Epithelial cell of prostate (primary cell): ENCODE measurements around the gene TMEM94.
"Not testable (repeated sequence)": the region's sequence is repeated elsewhere in the genome, so short reads cannot be mapped to it uniquely, and the experiment has no call there.

Source experiments
- DNase-seq: peaks from one replicate; pipeline ENCODE4 v3.0.0-alpha.2; 2011; ENCODE audit warnings: low read depth, low spot score
- H3K27ac ChIP-seq: fragments of 450-650 bp; 2 replicates; pipeline ENCODE4 v1.5.1; 2017; ENCODE audit warnings: mild to moderate bottlenecking

Gene TMEM94

DNA sequence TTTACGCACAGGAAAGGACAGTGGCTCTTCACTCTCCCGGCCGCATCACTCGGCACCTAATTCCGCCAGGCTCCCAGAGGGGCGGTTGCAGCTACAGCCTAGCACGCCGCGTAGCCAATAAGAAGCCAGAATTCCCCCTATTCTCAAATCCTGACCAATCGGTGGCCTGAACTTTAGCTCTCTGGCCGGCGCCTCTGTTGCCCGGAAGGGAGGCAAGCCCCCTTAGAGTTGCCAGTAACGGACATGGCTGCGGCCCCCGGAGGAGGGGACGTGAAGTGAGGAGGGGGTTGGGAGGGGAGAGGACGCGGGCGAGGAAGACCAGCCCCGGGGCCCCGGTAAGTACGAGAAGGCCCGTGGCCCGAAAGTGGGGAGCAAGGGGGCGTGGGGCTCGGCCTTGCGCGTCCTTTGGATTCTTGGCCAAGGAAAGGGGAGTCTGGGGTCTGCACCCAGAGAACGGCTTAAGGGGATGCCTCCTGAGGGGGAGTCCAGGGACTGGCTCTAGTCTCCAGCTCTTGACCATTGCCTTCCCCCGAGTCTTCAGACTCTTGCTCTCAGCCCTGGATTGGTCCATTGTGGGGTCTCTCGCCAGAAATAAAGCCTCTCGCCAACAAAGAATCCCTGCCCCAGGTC lies at the start of gene TMEM94:
TSS of gene TMEM94 (plus strand) at position 219 of the 630 bp plus-strand sequence. CDS start 15,271 bp downstream, outside the sequence.
- DNase-seq, result peak; percentile 77
- peak within 1 kb of the TSS; percentile 46 for H3K27ac ChIP-seq

DNA sequence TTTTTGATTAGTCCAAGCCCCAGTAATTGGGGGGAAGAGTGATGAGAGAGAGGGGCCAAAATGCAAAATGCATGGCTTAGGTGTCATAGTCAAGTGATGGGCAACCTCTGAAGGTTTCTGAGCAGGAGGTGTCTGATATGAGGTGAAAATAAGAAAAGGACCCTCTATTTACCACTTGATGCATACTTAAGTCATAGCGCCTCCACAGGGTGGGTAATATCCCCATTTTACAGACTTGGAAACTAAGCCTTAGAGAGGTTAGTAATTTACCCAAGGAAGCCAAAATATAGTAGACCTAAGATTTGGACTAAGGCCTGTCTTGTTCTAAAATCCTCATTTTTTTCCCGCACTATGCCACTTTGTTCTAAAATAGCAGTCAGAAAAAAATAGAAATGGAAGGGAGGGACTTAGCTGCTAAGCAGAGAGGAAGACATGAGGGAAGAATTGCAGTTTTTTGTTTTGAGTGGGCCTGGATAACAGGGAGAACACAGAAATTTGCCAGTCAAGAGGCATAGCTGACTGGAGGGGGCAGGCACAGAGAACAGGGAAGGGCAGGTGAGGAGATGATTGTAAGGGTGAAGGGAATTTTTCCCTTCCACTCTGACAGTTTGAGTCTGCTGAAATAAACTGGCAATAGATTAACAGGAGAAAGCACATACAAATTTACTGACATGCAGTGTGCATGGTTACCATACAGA lies 48.6 kb upstream of the TMEM94 start:
- no peak for DNase-seq
- H3K27ac ChIP-seq, result no peak overlapping the region

DNA sequence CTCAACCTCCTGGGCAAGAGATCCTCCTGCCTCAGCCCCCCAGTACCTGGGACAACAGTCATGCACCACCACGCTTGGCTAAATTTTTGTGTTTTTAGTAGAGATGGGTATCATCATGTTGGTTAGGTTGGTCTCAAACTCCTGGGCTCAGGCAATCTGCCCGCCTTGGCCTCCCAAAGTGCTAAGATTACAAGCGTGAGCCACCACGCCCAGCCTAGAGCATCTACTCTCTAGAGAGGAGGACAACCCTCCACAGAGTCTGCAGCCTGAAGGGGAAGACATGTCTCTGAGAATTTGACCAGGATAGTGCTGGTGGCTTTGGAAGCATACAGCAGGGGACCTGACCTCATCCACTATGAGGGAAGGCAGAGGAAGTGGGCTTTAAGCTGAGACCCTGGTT lies 46.3 kb upstream of the TMEM94 start:
- no peak for DNase-seq

DNA sequence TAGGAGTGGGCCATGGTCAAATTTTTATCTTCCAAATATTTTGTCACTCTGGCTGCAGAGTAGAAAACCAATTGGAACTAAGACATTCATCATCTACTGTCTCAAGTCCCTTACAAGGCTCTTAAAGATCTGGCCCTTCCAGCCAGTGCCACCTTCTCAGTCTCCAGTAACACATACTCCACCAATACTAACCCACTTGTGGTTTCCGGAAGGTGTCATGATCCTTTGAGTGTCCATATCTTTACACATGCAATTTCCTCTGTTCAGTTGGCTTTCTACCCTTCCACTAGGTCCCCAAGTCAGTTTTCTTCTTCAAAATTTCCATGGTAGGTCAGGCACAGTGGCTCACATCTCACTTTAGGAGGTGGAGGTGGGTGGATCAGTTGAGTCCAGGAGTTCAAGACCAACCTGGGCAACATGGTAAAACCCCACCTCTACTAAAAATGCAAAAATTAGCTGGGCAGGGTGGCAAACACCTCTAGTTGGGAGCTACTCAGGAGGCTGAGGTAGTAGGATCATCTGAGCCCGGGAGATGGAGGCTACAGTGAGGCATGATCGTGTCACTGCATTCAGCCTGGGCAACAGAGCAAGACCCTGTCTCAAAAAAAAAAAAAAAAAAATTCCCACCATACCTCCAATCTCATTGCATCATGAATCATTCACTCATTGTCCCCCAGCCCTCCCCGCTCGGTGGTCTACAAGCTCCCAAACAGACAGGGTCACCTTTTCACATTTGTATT lies 44.9 kb upstream of the TMEM94 start:
- DNase-seq, result no peak
- H3K27ac ChIP-seq, result no peak overlapping the region

More for the DNA sequence above, 46.3 kb upstream of the TMEM94 start:
- no peak overlapping the region for H3K27ac ChIP-seq

DNA sequence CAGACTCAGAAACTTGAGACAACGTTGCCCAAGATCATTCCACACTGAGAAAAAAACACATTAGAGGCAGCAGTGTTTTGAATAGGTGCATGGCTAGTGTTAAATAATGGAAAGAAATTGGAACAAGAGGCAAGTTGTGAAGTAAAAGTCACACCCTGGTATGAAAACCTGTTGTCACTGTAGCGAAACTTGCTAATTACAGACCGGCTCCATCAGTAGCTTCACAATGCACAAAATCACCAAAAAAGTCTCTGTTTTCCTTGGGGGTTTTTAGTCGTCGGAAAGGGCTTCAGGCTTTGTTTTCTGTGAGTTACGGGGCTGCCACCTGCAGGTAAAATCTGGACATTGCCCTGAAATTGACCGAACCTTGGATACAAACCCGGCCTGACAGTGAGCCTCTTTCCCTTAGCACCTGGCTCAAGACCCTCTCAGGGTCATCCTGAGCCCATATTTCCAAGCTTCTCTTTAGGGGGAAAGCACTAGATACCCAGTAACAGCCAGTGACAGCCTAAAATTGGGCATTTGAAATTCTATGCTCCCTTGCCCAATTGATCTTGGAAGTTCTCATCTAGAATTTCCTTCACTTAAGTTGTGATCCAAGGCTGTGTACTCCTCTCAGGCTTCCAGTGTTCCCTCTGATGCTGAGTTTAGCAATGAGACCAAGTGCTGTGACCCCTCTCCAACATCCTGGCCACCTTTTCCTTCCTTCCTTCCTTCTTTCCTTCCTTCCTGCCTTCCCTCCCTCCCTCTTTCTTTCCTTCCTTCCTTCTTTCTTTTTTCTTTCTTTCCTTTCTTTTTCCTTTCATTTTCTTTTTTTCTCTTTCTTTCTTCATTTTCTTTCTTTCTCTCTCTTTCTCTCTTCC lies 43.7 kb upstream of the TMEM94 start:
- DNase-seq, result no peak
- H3K27ac ChIP-seq, result no peak overlapping the region

DNA sequence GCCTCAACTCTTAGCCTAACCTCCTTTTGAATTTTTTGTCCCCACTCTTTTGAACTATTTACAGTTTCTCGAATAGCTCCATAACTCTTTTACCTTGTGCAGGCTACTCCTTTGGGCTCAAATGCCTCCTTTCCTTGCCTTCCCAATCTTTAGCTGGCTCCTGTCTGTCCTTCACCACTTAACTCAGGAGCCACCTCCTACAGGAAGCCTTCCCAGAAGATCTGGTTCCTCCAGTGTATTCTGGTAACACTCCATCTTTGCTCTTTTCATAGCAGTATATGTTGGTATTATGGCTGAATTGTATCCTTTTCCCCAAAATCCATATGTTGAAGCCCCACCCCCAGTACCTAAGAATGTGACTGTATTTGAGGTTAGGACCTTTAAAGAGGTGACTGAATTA lies 41.9 kb upstream of the TMEM94 start:
- no peak for DNase-seq

DNA sequence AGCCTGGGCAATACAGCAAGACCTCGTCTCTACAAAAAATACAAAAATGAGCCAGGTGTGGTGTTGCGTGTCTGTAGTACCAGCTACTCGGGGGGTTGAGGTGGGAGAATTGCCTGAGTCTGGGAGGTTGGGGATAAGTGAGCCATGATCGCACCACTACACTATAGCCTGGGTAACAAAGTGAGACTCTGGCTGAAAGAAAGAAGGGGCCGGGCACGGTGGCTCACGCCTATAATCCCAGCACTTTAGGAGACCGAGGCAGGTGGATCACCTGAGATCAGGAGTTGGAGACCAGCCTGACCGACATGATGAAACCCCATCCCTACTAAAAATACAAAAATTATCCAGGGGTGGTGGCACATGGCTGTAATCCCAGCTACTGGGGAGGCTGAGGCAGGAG lies 40.4 kb upstream of the TMEM94 start:
- H3K27ac ChIP-seq, result no peak overlapping the region
- no peak for DNase-seq

More for the DNA sequence above, 41.9 kb upstream of the TMEM94 start:
- H3K27ac ChIP-seq, result no peak overlapping the region

DNA sequence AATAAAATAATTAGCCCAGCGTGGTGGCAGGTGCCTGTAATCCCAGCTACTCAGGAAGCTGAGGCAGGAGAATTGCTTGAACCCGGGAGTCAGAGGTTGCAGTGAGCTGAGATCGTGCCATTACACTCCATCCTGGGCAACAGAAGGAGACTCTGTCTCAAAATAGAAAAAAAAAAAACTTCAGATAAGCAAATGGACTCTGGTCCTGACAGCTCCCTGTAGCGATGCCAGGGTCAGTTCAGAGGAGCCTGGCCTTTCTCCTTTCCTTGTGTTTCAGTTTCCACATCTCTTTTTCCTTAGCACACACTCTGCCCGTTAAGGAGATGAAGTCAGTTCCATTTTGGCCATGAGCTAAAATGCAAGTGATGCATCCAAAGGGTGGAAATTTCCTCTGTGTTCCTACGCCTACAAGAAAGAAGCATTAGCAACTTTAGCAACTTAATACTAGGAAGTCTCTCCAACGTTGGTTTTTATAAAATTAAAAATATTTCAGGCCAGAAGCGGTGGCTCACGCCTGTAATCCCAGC lies 39.3 kb upstream of the TMEM94 start:
- no peak overlapping the region for H3K27ac ChIP-seq
- no peak for DNase-seq

DNA sequence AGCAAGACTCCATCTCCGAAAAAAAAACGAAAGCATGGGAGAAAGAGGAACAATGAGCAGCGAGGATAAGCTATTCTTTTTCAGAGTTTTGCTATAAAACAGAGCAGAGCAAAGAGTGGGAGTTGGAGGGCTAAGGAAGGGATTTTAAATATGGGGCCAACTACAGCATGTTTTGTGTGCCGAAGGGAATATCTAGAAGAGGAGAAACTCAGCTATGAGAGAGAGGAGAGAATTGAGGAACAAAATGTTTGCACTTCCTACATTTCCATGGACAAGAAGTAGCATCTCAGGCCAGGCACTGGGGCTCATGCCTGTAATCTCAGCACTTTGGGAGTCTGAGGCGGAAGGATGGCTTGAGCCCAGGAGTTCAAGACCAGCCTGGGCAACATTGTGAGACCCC lies 37.9 kb upstream of the TMEM94 start:
- H3K27ac ChIP-seq, result no peak overlapping the region
- DNase-seq, result no peak

DNA sequence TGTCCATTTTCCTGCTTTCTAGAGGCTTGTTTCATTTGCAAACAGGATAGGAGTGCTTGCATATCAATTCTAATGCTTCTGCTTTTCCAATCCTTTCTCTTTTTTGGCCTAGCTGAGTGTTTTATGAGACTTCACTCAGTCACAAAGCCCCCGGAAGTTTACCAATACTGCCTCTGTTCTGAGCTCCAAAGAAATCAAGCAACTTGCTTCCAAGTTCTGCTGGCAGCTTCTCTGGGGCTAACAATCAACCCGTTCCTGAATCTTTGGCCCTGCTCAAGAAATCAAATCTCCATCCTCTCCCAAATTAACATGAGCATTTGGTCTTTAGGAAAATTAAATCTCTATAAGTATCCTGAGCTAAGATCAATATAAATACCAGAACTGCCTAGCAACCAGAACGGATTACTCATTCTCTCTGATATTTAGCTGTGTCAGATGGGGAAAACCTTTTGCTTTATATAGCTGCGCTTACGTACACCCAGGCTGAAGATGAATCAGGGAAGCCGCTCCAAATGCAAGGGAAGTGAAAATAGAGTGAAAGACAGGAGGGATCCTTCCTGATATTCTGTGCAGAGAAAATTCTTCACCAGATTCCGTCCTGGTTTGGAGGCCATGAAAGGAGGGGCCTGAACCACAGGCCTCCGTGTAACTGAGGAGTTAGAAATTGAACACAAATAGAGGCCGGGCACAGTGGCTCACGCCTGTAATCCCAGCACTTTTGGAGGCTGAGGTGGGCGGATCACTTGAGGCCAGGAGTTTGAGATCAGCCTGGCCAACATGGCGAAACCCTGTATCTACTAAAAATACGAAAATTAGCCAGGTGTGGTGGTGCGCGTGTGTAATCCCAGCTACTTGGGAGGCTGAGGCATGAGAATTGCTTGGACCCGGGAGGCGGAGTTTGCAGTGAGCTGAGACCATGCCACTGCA lies 27.6 kb upstream of the TMEM94 start:
- DNase-seq, result peak; percentile 61
- H3K27ac ChIP-seq, result peak overlapping the region; percentile 47

DNA sequence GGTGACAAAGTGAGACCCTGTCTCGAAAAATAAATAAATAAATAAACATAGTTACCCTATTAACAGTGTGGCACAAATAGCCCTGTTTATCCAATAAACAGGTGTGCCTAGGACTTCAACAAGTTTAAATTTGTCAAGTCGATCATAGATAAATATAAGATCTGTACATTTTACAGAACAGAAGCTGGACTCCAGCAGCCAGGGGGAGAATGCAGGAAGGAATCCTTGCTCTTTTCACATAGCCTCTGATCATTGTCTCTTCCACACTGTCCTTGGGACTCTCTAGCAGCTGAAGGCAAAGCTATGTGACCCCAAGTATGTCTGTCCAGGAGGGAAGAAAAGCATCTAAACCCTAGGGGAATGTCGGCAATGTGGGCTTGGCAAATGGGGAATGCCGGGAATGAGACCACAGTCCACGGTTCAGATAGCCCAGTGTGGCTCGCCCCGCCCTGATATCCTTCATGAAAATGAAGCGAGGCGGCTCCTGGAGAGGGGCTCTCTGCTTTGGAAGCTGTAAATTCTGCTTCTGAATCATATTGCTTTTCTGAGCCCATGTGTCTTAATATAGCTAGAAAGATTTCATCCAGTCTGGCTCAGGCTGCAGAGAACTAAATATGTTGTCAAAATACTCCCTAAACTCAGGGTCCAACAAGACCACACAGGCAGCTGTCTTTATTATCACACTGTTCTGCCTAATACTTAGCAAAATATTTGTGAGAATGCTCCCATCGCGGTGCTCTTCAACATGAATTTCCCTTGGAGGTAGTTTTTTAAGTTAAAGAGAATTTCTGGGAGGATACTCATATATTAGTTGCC lies 26.1 kb upstream of the TMEM94 start:
- DNase-seq, result no peak
- H3K27ac ChIP-seq, result no peak overlapping the region

DNA sequence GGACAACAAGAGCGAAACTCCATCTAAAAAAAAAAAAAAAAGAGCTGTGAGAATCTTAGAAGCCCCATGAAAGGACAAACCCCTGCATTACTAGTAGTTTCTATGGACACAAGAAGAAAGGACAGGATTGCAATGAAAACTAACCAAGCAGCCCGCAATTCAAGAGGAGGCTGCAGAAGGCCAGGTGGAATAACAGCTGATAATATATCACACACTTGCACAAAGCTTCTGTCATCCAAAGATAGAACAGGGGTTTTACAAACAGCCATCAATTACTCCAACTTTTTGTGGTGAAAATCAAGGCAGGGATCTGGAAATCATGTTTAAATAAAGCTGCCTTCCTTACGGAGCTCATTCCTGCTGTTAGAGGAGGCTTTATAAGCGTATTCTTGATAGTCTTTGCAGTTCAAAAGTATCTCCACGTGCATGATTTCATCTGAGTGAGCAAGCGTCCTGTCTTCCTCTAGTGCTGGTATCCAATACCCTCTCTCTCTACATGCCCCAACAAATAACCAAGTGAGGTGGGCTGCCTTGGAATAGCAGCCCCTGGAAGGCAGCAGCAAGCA lies 23.1 kb upstream of the TMEM94 start:
- DNase-seq, result no peak

DNA sequence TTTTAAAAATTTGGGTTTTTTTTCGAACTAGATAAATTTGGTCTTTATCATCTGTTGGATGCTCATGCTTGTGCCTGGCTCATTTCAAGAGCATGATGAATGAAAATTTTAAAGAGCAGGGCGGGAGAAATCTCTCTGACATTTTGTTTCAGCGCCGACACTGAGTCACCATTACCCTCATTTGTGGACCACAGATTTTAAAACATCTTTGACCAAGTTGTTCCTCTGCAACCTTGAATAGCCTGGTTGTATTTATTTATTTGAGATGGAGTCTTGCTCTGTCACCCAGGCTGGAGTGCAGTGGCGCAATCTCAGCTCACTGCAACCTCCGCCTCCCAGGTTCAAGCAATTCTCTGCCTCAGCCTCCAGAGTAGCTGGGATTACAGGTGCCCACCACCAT lies 22.0 kb upstream of the TMEM94 start:
- not testable (repeated sequence) for H3K27ac ChIP-seq, DNase-seq

More for the DNA sequence above, 23.1 kb upstream of the TMEM94 start:
- no peak overlapping the region for H3K27ac ChIP-seq

DNA sequence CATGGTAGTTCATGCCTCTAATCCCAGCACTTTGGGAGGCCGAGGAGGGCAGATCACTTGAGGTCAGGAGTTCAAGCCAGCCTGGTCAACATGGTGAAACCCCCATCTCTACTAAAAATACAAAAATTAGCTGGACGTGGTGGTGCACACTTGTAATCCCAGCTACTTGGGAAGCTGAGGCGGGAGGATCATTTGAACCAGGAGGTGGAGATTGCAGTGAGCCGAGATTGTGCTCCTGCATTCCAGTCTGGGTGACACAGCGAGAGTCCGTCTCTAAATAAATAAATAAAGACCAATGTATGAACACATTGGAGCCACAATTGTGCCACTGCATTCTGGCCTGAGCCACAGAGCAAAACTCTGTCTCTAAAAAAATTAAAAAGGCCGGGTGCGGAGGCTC lies 19.0 kb upstream of the TMEM94 start:
- not testable (repeated sequence) for DNase-seq, H3K27ac ChIP-seq

DNA sequence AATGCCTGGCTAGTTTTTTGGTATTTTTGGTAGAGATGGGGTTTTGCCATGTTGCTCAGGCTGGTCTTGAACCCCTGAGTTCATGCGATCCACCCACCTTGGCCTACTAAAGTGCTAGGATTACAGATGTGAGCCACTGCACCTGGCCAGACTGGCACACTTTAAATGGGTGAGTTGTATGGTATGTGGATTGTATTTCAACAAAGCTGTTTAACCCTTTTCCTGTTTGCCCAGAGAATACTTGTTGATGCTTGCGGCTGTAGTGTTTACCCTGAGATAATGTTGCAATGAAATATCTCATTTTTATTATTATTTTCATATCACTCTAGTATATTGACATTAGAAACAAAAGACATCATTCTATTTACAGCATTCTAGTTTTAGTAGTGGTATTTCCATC lies 17.1 kb upstream of the TMEM94 start:
- DNase-seq, result no peak
- no peak overlapping the region for H3K27ac ChIP-seq

DNA sequence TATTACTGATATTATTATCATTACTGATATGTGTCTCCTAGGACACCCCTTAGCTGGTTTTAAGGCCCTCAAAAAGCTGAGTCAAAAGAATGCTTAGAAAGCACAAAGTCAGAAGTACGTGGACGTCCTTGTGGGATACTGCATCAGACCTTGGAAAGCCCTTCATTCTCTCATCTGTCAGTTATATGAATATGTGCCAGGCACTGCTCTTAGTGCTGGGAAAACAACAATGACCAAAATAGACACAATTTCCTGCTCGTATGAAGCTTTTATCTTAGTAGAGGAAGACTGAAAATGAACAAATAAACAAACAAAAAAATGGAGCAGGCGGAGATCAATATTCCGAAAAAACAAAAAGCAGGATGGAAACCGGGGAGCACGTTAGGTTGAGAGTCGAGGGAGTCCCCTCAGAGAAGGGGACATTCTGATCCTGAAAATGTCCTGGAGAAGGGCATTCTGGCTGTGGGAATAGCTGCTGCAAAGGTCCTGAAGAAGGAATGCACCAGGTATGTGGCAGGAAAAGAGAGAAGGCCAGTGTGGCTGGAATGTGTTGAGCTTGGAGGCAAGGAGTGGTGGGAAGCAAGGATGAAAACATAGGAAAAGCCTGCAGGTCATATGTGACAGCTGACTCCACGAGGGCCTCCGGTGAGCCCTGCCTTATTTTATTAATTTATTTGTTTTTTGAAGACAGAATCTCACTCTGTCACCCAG lies 15.5 kb upstream of the TMEM94 start:
- no peak for DNase-seq
- H3K27ac ChIP-seq, result no peak overlapping the region
